Loucy (cell line): ENCODE measurements around the gene CLCNKA.

Experiments used
- H2AFZ ChIP-seq: fragments of 200-600 bp; sonication (generic); 2 replicates; pipeline ENCODE4 v1.6.0; 2016; ENCODE audit warnings: antibody characterized with exemption, mild to moderate bottlenecking, low read length, moderate library complexity
- H3F3A ChIP-seq: fragments of 200-600 bp; 2 replicates; pipeline ENCODE4 v1.6.0; 2016; ENCODE audit warnings: antibody characterized with exemption, low read depth, mild to moderate bottlenecking
- H3K27me3 ChIP-seq: fragments of 200-600 bp; sonication (generic); 2 replicates; pipeline ENCODE4 v1.6.1; 2014; ENCODE audit warnings: low read length, mild to moderate bottlenecking; ENCODE audit not compliant: insufficient read depth, poor library complexity, severe bottlenecking
- H3K36me3 ChIP-seq: fragments of 200-600 bp; sonication (generic); 2 replicates; pipeline ENCODE4 v1.6.1; 2016; ENCODE audit warnings: low read length; ENCODE audit not compliant: insufficient read depth
- H3K4me1 ChIP-seq: fragments of 200-600 bp; sonication (generic); 2 replicates; pipeline ENCODE4 v1.5.1; 2014; ENCODE audit warnings: low read length, mild to moderate bottlenecking; ENCODE audit not compliant: insufficient read depth, poor library complexity, severe bottlenecking
- H3K4me2 ChIP-seq: fragments of 200-600 bp; sonication (generic); 2 replicates; pipeline ENCODE4 v1.6.0; 2014; ENCODE audit warnings: antibody characterized with exemption, low read length, low read depth, mild to moderate bottlenecking; ENCODE audit not compliant: poor library complexity, severe bottlenecking
- H3K4me3 ChIP-seq: fragments of 200-600 bp; sonication (generic); 2 replicates; pipeline ENCODE4 v1.5.1; 2014; ENCODE audit warnings: low read length, mild to moderate bottlenecking, mixed read lengths; ENCODE audit not compliant: poor library complexity, severe bottlenecking
- H3K79me2 ChIP-seq: fragments of 200-600 bp; sonication (generic); 2 replicates; pipeline ENCODE4 v1.6.1; 2014; ENCODE audit warnings: low read length; ENCODE audit not compliant: insufficient read depth
- H3K9ac ChIP-seq: fragments of 200-600 bp; sonication (generic); 2 replicates; pipeline ENCODE4 v1.6.0; 2014; ENCODE audit warnings: mild to moderate bottlenecking, low read depth, low read length, moderate library complexity; ENCODE audit not compliant: poor library complexity, severe bottlenecking
- H3K9me2 ChIP-seq: fragments of 200-600 bp; sonication (generic); replicated peaks from 2 replicates; pipeline ENCODE4 v1.6.1; 2016; ENCODE audit warnings: low read depth, low read length, mixed read lengths
- H3K9me3 ChIP-seq: fragments of 200-600 bp; sonication (generic); 2 replicates; pipeline ENCODE4 v1.6.1; 2014; ENCODE audit warnings: mild to moderate bottlenecking, antibody characterized with exemption, low read length, low read depth; ENCODE audit not compliant: insufficient read depth
- H4K20me1 ChIP-seq: fragments of 200-600 bp; sonication (generic); 2 replicates; pipeline ENCODE4 v1.6.0; 2014; ENCODE audit warnings: antibody characterized with exemption, low read length, mild to moderate bottlenecking; ENCODE audit not compliant: insufficient read depth, poor library complexity, severe bottlenecking
- CTCF ChIP-seq: fragments of 200-600 bp; sonication (generic); conservative IDR thresholded peaks from 2 replicates; pipeline ENCODE4 v1.5.1; 2014; ENCODE audit warnings: mild to moderate bottlenecking, antibody characterized with exemption, low read length
- EZH2phosphoT487 ChIP-seq: fragments of 200-600 bp; IDR thresholded peaks from 2 replicates; pipeline ENCODE4 v1.6.1; 2018; ENCODE audit warnings: antibody characterized with exemption, mild to moderate bottlenecking, moderate library complexity, borderline replicate concordance

CLCNKA gene

GRCh38 chr1:15988856-15989736, 32.7 kb upstream of the CLCNKA start:
- Histone ChIP-seq H3K4me1 (no peaks in the 10 kb centered on the region), H3K79me2 (no peaks in the 10 kb centered on the region)

GRCh38 chr1:15989776-15990175, 32.1 kb upstream of the CLCNKA start:
- no peak overlapping the region for H2AFZ ChIP-seq
- no peaks in the 10 kb centered on the region for H3K9me3 ChIP-seq
- no peaks in the 10 kb centered on the region for H3K36me3 ChIP-seq
- H3K79me2 ChIP-seq: no peaks in the 10 kb centered on the region
- no peak overlapping the region for H3K9ac ChIP-seq
- TF ChIP-seq EZH2phosphoT487 (no peak), CTCF (no peak)
- H3K4me2 ChIP-seq: no peak overlapping the region
- H3K4me3 ChIP-seq: no peak overlapping the region
- H3F3A ChIP-seq: no peaks in the 10 kb centered on the region
- H4K20me1 ChIP-seq: no peaks in the 10 kb centered on the region
- H3K4me1 ChIP-seq: no peaks in the 10 kb centered on the region
- H3K9me2 ChIP-seq: no peaks in the 10 kb centered on the region
- no peaks in the 10 kb centered on the region for H3K27me3 ChIP-seq

More at GRCh38 chr1:15988856-15989736, 32.7 kb upstream of the CLCNKA start:
- no peaks in the 10 kb centered on the region for H3K27me3 ChIP-seq
- no peak overlapping the region for H3K4me3 ChIP-seq
- H2AFZ ChIP-seq: no peak overlapping the region
- no peaks in the 10 kb centered on the region for H4K20me1 ChIP-seq
- no peak overlapping the region for H3K4me2 ChIP-seq
- H3F3A ChIP-seq: no peaks in the 10 kb centered on the region
- H3K9me2 ChIP-seq: no peaks in the 10 kb centered on the region
- TF ChIP-seq EZH2phosphoT487 (no peak), CTCF (no peak)
- H3K36me3 ChIP-seq: no peaks in the 10 kb centered on the region
- no peaks in the 10 kb centered on the region for H3K9me3 ChIP-seq
- H3K9ac ChIP-seq: no peak overlapping the region

GRCh38 chr1:15991427-15992186, 30.2 kb upstream of the CLCNKA start:
- Histone ChIP-seq H3K9ac (no peak overlapping the region), H3K79me2 (no peaks in the 10 kb centered on the region), H3F3A (no peaks in the 10 kb centered on the region), H3K9me2 (no peaks in the 10 kb centered on the region), H3K27me3 (no peaks in the 10 kb centered on the region), H3K4me3 (no peak overlapping the region), H3K4me1 (no peaks in the 10 kb centered on the region), H4K20me1 (no peaks in the 10 kb centered on the region), H3K4me2 (no peak overlapping the region), H3K36me3 (no peaks in the 10 kb centered on the region), H3K9me3 (no peaks in the 10 kb centered on the region), H2AFZ (no peak overlapping the region)
- no peak for TF ChIP-seq EZH2phosphoT487
- no peak for TF ChIP-seq CTCF
